IPS-18c (cell line): ENCODE data around the gene LIMS1.
"Not testable (repeated sequence)": the region's sequence is repeated elsewhere in the genome, so short reads cannot be mapped to it uniquely, and the experiment has no call there.

Experiments
- H3K4me3 ChIP-seq: 2 replicates; pipeline ENCODE4 v1.7.0; 2013; ENCODE audit warnings: low read depth, mild to moderate bottlenecking, low read length, moderate library complexity; ENCODE audit not compliant: insufficient read depth
- H3K9me3 ChIP-seq: one replicate; pipeline ENCODE4 v1.6.1; 2013; ENCODE audit warnings: mild to moderate bottlenecking, low read length, moderate library complexity; ENCODE audit not compliant: control insufficient read depth, insufficient read depth

Gene LIMS1

DNA sequence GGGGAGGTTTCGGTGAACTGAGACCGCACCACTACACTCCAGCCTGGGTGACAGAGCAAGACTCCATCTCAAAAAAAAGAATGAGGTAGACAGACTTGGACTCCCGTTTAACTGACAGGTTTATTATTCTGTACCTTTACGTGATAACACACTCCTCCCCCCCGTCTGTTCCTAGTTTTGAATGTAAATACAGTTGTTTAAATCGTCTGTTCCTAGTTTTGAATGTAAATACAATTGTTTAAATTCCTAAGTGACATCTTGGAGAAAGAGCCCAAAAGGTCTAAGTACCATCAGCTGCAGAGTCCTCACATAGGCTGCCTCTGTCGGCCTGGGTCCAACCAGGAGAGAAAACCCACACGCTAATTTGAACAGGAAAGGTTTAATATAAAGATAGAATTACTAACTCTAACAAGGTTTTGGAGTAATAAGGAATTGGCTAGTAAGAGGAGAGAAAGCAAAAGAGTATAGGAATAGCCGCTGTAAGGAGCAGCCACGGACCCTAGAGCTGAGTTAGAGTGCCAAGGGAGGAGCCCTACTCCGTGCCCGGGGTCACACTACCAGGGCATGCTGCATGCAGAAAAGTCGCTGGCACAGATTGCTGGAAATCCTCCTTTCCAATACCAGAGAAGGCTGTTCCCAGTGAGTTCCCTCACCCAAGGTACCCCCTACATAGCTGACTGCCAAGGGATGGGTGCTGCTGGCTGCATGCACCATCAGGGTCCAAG lies 101.5 kb downstream of the LIMS1 start:
- Histone ChIP-seq H3K9me3 (no peaks in the 10 kb centered on the region), H3K4me3 (no peak overlapping the region)

DNA sequence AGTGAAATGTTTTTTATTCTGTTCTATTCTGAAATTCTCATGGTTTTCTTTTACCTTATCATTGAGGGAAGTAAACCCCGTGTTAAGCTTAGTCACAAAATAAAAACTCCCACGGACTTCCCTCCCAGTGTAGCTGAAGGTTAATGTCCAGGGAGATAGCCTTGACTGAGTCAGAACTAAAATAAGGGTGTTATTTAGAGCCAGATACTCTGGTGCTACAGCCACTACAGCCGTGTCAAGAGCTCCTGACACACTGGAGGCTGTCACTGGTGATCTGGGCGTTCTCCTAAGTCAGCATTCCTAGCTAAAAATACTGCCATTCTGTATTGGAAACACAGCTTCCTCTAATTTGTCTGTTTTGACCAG lies 103.0 kb downstream of the LIMS1 start:
- H3K9me3 ChIP-seq, result no peaks in the 10 kb centered on the region
- no peak overlapping the region for H3K4me3 ChIP-seq

DNA sequence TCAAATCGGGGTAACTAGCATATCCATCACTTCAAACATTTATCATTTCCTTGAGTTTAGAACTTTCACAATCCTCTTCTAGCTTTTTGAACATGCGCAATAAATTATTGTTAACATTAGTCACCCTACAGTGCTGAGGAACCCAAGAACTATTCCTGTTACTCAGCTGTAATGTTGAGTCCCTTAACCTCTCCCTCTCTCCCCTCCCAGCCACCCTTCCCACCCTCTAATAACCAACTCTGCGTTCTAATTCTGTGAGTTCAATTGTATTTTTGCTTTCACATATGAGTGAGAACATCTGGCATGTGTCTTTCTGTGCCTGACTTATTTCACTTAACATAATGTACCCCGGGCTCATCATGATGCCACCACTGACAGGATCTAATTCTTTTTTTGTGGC lies 106.5 kb downstream of the LIMS1 start:
- Histone ChIP-seq H3K9me3 (no peaks in the 10 kb centered on the region), H3K4me3 (no peak overlapping the region)

DNA sequence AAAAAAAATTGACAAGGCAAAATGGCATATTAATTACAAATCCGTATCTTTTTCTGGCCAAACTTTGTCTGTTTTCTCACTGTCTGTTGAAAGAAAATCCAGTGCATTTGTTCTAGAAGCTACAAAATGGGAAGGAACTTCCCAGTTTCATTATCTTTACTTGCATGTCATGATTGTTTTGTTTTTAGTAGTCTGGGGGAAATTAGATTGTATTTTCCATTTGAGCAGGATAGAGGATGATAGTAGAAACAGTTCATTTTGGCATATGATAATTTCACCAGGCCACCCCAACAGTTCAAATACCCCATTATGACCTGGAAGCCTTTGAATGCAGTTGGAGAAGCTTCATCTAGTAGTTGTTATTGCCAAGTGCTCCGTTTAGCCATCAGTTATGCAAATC lies 107.5 kb downstream of the LIMS1 start:
- no peak overlapping the region for H3K4me3 ChIP-seq
- H3K9me3 ChIP-seq, result peaks cover 2% of the 10 kb centered on the region

DNA sequence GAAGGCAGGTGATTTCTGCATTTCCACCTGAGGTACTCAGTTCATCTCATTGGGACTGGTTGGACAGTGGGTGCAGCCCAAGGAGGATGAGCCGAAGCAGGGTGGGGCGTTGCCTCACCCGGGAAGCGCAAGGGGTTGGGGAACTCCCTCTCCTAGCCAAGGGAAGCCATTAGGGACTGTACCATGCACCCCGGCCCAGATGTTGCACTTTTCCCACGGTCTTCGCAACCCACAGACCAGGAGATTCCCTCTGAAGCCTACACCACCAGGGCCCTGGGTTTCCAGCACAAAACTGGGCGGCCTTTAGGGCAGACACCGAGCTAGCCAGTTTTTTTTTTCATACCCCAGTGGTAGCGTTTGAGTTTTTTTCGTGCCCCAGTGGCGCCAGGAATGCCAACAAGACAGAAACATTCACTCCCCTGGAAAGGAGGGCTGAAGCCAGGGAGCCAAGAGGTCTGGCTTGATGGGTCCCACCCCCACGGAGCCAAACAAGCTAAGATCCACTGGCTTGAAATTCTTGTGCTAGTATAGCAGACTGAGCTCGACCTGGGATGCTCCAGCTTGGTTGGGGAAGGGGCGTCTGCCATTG lies 109.1 kb downstream of the LIMS1 start:
- Histone ChIP-seq H3K4me3 (no peak overlapping the region), H3K9me3 (peaks cover 2% of the 10 kb centered on the region)

DNA sequence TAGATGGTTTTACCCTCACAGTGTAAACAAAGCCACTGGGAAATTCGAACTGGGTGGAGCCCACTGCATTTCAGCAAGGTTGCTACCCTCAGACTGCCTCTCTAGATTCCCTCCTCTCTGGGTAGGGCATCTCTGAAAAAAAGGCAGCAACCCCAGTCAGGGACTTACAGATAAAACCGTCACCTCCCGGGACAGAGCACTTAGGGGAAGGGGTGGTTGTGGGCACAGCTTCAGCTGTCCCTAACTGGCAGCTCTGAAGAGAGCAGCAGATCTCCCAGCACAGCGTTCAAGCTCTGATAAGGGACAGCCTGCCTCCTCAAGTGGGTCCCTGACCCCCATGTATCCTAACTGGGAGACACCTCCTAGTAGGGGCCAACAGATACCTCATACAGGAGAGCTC lies 109.6 kb downstream of the LIMS1 start:
- not testable (repeated sequence) for H3K9me3 ChIP-seq

DNA sequence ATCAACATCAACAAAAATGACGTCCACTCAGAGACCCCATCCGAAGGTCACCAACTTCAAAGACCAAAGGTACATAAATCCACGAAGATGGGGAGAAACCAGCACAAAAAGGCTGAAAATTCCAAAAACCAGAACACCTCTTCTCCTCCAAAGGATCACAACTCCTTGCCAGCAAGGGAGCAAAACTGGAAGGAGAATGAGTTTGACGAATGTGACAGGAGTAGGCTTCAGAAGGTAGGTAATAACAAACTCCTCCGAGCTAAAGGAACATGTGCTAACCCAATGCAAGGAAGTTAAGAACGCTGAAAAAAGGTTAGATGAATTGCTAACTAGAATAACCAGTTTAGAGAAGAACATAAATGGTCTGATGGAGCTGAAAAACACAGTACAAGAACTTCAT lies 110.2 kb downstream of the LIMS1 start:
- not testable (repeated sequence) for H3K4me3 ChIP-seq, H3K9me3 ChIP-seq

More for the DNA sequence above, 109.6 kb downstream of the LIMS1 start:
- H3K4me3 ChIP-seq, result not testable (repeated sequence)

DNA sequence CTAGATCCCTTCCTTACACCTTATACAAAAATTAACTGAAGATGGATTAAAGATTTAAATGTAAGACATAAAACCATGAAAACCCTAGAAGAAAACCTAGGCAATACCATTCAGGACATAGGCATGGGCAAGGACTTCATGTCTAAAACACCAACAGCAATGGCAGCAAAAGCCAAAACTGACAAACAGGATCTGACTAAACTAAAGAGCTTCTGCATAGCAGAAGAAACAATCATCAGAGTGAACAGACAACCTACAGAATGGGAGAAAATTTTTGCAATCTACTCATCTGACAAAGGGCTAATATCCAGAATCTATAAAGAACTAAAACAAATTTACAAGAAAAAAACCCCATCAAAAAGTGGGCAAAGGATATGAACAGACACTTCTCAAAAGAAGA lies 114.5 kb downstream of the LIMS1 start:
- H3K4me3 ChIP-seq, H3K9me3 ChIP-seq: not testable (repeated sequence)

DNA sequence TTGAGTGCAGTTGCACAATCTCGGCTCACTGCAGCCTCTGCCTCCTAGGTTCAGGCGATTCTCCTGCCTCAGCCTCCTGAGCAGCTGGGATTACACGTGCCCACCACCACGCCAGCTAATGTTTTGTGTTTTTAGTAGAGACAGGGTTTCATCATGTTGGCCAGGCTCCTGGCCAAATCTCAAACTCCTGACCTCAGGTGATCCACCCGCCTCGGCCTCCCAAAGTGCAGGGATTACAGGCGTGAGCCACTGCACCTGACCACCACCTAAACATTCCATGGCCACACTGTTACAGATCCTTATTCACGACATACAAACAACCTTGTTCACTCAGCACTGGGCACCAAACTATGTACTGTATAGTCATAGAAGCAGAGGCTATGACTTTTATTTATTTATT lies 116.2 kb downstream of the LIMS1 start:
- H3K9me3 ChIP-seq, H3K4me3 ChIP-seq: not testable (repeated sequence)

DNA sequence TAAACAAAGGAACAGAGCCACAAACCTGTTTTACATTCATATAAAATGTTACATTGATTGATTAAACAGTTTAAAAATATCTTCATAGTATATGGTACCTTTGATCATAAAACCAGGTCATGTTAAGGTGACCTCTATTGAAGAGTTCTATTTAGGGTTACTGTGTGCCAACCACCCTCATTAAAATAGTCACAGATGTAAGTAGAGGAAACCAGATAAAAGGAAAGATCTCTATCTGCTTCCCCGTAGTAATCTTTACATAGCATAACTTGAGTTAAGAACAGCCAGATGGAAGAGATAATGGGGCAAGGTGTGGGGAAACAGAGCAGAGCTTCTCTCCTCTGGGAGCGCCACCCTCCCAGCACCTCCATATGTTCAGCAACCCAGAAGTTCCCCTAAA lies 117.2 kb downstream of the LIMS1 start:
- not testable (repeated sequence) for H3K4me3 ChIP-seq, H3K9me3 ChIP-seq

DNA sequence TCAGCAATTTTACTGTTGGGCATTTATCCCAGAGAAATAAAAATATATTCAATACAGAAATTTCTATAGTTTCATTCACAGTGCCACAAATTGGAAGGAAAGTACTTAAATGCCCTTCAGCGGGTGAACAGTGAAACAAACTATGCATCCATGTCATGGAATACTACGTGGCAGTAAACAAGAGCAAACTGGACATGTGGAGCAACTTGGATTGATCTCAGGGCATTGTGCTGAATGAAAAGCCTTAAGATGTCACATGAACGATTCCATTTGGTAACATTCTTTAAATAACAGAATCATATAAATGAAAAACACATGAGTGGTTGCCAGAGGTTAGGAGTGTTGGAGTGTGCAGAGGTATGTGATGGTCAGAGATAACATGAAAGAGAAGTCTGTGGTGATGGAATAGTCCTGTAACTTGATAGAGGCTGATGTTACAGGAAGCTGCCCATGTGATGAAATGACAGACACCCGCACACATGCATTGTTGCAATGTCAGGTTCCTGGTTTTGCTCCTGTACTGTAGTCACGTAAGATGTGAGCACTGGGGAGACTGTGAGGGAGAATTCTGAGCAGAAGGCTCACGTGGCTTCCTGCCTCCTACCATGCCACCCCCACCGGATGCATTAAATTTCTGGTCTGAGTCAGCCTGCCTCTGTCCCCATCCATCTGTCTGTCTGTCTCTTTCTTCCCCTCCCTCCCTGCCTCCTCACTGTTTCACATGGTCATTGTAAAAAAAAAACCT lies 118.1 kb downstream of the LIMS1 start:
- H3K4me3 ChIP-seq, H3K9me3 ChIP-seq: not testable (repeated sequence)

DNA sequence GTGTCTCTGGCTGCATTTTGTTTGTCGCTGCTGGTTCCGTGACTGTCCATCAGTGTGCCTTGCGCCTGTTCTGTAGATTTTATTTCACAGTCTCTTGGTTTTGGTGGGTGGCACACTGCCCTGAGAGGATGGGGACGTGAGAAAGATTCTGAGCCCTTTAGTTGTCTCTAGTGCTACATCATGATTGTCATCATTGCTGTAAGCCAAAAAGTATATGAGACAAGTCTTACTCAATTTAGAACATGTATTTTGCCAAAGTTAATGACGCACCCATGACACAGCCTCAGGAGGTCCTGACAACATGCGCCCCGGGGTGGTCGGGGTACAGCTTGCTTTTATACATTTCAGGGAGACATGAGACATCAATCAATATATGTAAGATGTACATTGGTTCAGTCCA lies 119.2 kb downstream of the LIMS1 start:
- H3K9me3 ChIP-seq, H3K4me3 ChIP-seq: not testable (repeated sequence)

DNA sequence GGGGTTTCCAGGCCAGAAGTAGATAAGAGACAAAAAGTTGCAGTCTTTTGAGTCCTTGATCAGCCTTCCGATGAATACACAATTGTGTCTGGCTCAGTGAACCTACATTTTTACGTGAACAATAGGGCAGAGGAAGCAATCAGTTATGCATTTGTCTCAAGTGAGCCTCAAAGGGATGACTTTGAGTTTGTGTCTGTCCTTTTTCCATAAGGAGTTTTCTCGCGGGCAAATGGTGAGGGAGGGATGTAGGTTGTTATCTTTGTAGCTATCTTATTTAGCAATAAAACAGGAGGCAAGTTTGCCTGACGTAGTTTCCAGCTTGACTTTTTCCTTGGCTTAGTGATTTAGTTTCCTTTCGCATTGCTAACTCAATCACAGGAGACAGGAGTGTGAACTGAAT lies 119.6 kb downstream of the LIMS1 start:
- not testable (repeated sequence) for H3K4me3 ChIP-seq, H3K9me3 ChIP-seq

DNA sequence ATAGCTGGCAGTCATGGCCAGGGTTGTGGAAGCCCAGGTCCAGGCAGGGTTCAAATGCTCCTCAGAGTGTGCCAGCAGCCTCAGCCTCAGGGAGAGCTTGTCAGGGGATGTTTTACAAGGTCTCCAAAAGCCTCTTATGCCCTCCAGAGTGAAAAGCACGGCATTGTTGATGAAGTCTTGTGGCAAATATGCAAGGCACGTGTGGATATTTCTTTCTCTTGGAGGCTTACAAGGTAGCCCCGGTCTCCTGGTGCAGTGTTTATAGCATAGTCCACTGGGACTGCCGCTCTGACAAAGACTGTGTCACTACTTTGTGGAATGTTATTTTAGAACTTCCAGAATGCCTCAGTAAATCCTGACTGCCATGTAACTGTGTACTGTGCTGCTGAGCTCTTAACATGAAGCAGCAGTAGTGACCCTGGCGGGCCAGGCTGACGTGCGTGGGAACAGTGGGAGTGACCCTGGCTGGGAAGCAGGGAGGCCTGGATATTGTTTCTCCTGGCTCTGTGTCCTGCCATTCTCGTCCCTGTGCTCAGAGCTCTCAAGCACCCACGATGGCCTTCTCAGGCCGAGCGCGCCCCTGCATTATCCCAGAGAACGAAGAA lies 120.4 kb downstream of the LIMS1 start:
- H3K9me3 ChIP-seq, H3K4me3 ChIP-seq: not testable (repeated sequence)

DNA sequence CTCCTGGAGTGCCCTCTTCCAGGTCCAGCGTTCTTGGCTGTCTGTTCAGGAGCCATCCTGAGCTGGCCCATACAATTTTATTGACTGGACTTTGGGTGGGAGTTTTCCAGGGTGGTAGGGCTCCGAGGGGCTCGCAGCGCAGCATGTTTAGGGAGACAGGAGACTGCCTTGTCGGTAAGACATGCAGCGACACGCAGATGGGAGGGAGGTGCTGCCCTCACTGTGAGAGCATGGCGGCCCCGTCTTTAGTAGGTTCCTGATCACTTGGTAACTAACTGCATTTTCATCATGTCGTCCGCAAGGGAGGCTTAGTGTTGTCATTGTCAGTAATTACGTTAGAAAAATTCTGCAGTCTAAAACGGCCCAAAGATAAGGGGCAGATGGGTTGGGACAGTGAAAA lies 121.0 kb downstream of the LIMS1 start:
- H3K9me3 ChIP-seq, result not testable (repeated sequence)

DNA sequence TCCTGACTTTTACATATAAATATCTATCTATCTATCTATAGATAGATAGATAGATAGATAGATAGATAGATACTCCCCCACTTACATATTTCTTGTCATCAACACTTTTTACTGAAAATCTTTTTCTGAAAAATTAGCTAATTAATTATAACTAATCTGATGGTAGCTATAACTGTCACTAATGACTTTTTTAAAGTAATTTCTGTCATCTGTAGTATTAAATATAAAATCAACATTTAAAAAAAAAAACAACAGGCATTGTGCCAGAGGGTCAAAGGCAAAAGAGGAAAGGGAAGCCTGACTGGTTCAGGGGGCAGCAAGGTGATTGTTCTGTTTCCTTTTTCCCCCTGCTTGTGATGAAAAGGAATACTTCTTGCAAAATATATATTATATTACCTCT lies 122.0 kb downstream of the LIMS1 start:
- not testable (repeated sequence) for H3K4me3 ChIP-seq

More for the DNA sequence above, 121.0 kb downstream of the LIMS1 start:
- H3K4me3 ChIP-seq, result not testable (repeated sequence)

DNA sequence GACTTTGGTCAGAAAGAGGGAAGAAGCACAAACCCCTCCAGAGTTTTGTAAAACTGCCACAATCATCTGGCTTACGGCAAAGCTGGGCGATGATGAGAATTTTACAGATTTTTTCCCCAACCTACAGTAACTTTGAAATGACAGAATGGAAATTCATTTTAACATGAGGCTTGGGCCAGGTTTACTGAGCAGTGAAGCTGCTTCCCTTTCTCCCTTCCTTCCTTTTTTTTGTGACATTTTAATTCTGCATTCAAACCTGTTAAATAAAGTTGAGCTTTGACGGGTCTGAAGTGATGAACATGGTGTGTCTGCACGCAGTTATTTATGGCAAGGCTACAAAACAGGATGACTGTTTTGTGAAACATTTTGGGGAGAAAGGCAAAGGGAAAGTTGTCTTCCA lies 123.2 kb downstream of the LIMS1 start:
- H3K4me3 ChIP-seq, H3K9me3 ChIP-seq: not testable (repeated sequence)

More for the DNA sequence above, 122.0 kb downstream of the LIMS1 start:
- not testable (repeated sequence) for H3K9me3 ChIP-seq

DNA sequence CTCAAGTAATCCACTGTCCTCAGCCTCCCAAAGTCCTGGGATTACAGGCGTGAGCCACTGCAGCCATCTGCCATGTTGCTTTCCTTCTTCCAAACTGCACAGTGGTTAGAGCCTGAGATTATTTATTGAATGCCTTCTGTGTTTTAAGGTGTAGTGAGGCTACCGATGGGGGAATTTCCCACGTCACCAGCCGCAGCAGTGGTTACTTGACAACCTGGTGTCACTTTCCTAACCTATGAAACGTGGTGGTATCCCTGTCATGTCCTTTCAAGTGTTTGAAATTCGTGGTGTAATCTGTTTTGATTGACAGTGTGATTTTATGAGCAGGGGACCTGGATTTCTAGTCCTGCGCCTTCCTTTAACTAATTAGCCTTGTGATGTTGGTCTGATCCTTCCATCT lies 124.3 kb downstream of the LIMS1 start:
- not testable (repeated sequence) for H3K4me3 ChIP-seq, H3K9me3 ChIP-seq
